Colonic mucosa (tissue), 4 donors: Measurements from ENCODE around the gene AP2A2. TPM values are rescaled to one million over a fixed set of nuclear protein-coding genes. Genes with fewer than 3 reads are reported as not detected.
A peak's percentile ranks its signal among the peaks of the same experiment; 100 is the strongest.

Experiments
- DNase-seq: peaks from one replicate; pipeline ENCODE4 v3.0.0-alpha.2; 2020
- H3K27ac ChIP-seq: fragments of 200-600 bp; one replicate; pipeline ENCODE4 v1.8.0; 2021
- H3K27me3 ChIP-seq: fragments of 200-600 bp; one replicate; pipeline ENCODE4 v1.8.0; 2021
- H3K36me3 ChIP-seq: fragments of 200-600 bp; one replicate; pipeline ENCODE4 v1.8.0; 2021
- H3K4me1 ChIP-seq: fragments of 200-600 bp; one replicate; pipeline ENCODE4 v1.8.0; 2021; ENCODE audit warnings: mild to moderate bottlenecking
- H3K4me3 ChIP-seq: fragments of 200-600 bp; one replicate; pipeline ENCODE4 v1.8.0; 2021
- H3K9ac ChIP-seq, 2 donors: one replicate each; pipeline ENCODE4 v1.7.0; 2013; ENCODE audit warnings: control low read depth in 2 of 2, low read depth in 2 of 2, low read length in 2 of 2
- H3K9me3 ChIP-seq: fragments of 200-600 bp; one replicate; pipeline ENCODE4 v1.8.0; 2021
- CTCF ChIP-seq: fragments of 200-600 bp; IDR thresholded peaks from one replicate; pipeline ENCODE4 v1.8.0; 2022; ENCODE audit warnings: antibody characterized with exemption, mild to moderate bottlenecking
- intact Hi-C: fragments of 100-400 bp; cut with DNase I; formaldehyde crosslinking; loops from one replicate; pipeline ENCODE4 v1.14.1; 2022
- total RNA-seq, 2 donors: library from RNA; stranded (reverse); fragmentation: NEBNext Ultra II Directional in 1 of 2; extraction: Animal tissue kit (Norgen Biotek cat#: 25700) in 1 of 2; gene quantifications; one replicate each; pipeline ENCODE4 v1.2.1, GENCODE V29; 2021
- donor health status: healthy.
- donor health status: DM: no; HTN: no; CAD: no.
- donor health status: DM: no; HTN: no; CAD: no.

The AP2A2 gene
- total RNA-seq, 2 donors from 2014 or later: 69.4 to 72.5 TPM

- Histone ChIP-seq H3K27me3 (no peaks in the 10 kb centered on the region), H3K27ac (no peak overlapping the region), H3K9me3 (no peaks in the 10 kb centered on the region), H3K9ac (peak overlapping the region; percentile 78 to 96), H3K4me1 (no peaks in the 10 kb centered on the region), H3K36me3 (no peaks in the 10 kb centered on the region), H3K4me3 (no peak overlapping the region)
- no peak for DNase-seq
- intact Hi-C loops: no loop called here
- no peak for TF ChIP-seq CTCF
Observed at GRCh38 chr11:911890-912219, 13.8 kb upstream of the AP2A2 start.

- H3K36me3 ChIP-seq: no peaks in the 10 kb centered on the region
- H3K4me3 ChIP-seq: no peak overlapping the region
- H3K9me3 ChIP-seq: no peaks in the 10 kb centered on the region
- no peak overlapping the region for H3K9ac ChIP-seq
- H3K27ac ChIP-seq: no peak overlapping the region
- H3K4me1 ChIP-seq: no peaks in the 10 kb centered on the region
- TF ChIP-seq CTCF: no peak
- no peak for DNase-seq
- H3K27me3 ChIP-seq: no peaks in the 10 kb centered on the region
- intact Hi-C loops: no loop called here
Observed at GRCh38 chr11:912266-912665, 13.4 kb upstream of the AP2A2 start.

GRCh38 chr11:913043-913442 is 12.6 kb upstream of the AP2A2 start:
- intact Hi-C loops: no loop called here
- no peak overlapping the region for H3K4me3 ChIP-seq
- H3K36me3 ChIP-seq: no peaks in the 10 kb centered on the region
- DNase-seq: no peak
- no peaks in the 10 kb centered on the region for H3K4me1 ChIP-seq
- no peak for TF ChIP-seq CTCF
- no peaks in the 10 kb centered on the region for H3K9me3 ChIP-seq
- no peaks in the 10 kb centered on the region for H3K27me3 ChIP-seq
- H3K27ac ChIP-seq: no peak overlapping the region
- no peak overlapping the region for H3K9ac ChIP-seq

GRCh38 chr11:914204-914603 is 11.5 kb upstream of the AP2A2 start:
- Histone ChIP-seq H3K4me3 (no peak overlapping the region), H3K9ac (no peak overlapping the region), H3K9me3 (no peaks in the 10 kb centered on the region), H3K4me1 (no peaks in the 10 kb centered on the region), H3K27me3 (no peaks in the 10 kb centered on the region), H3K27ac (no peak overlapping the region), H3K36me3 (no peaks in the 10 kb centered on the region)
- TF ChIP-seq CTCF: no peak
- no peak for DNase-seq
- intact Hi-C loops: no loop called here

GRCh38 chr11:914747-915501 is 10.7 kb upstream of the AP2A2 start:
- intact Hi-C loops: no loop called here
- no peak overlapping the region for H3K9ac ChIP-seq

More at GRCh38 chr11:914747-915501, 10.7 kb upstream of the AP2A2 start:
- H3K4me3 ChIP-seq: no peak overlapping the region
- H3K4me1 ChIP-seq: no peaks in the 10 kb centered on the region
- no peaks in the 10 kb centered on the region for H3K27me3 ChIP-seq
- DNase-seq: peak; percentile 38
- no peak for TF ChIP-seq CTCF
- no peaks in the 10 kb centered on the region for H3K9me3 ChIP-seq
- no peak overlapping the region for H3K27ac ChIP-seq
- H3K36me3 ChIP-seq: no peaks in the 10 kb centered on the region
